Measurements from ENCODE around the gene SNAPC2.

The SNAPC2 gene

GRCh38 chr19:7919610-7920518 is at the start of gene SNAPC2:
Gene SNAPC2 (plus strand): TSS chr19:7920338. CDS start chr19:7920367, 29 bp downstream.
- DNase-seq (ENCODE audit: low read depth, low spot score): peak; percentile 98

GRCh38 chr19:7870571-7871436 is 49.3 kb upstream of the SNAPC2 start:
- DNase-seq (ENCODE audit: low read depth, low spot score): peak; percentile 41

- DNase-seq (ENCODE audit: low read depth, low spot score): peak; percentile 89
Observed at GRCh38 chr19:7871437-7872305, 48.5 kb upstream of the SNAPC2 start.

GRCh38 chr19:7872306-7873204 is 47.6 kb upstream of the SNAPC2 start:
- DNase-seq (ENCODE audit: low read depth, low spot score): no peak

GRCh38 chr19:7873304-7874075 is 46.6 kb upstream of the SNAPC2 start:
- DNase-seq (ENCODE audit: low read depth, low spot score): no peak

- DNase-seq (ENCODE audit: low read depth, low spot score): peak; percentile 78
Observed at GRCh38 chr19:7874076-7874896, 45.9 kb upstream of the SNAPC2 start, which contains the start of gene PRR36. Gene PRR36 (minus strand): TSS chr19:7874390. CDS start chr19:7873689, 701 bp downstream.

- no peak for DNase-seq (ENCODE audit: low read depth, low spot score)
Observed at GRCh38 chr19:7874897-7875273, 45.3 kb upstream of the SNAPC2 start.

GRCh38 chr19:7877249-7877836 is 42.8 kb upstream of the SNAPC2 start:
- no peak for DNase-seq (ENCODE audit: low read depth, low spot score)

GRCh38 chr19:7879111-7879807 is 40.9 kb upstream of the SNAPC2 start:
- no peak for DNase-seq (ENCODE audit: low read depth, low spot score)

- no peak for DNase-seq (ENCODE audit: low read depth, low spot score)
Observed at GRCh38 chr19:7879836-7880235, 40.3 kb upstream of the SNAPC2 start.

- no peak for DNase-seq (ENCODE audit: low read depth, low spot score)
Observed at GRCh38 chr19:7881910-7882309, 38.2 kb upstream of the SNAPC2 start.

- DNase-seq (ENCODE audit: low read depth, low spot score): no peak
Observed at GRCh38 chr19:7883105-7883504, 37.0 kb upstream of the SNAPC2 start.

GRCh38 chr19:7883796-7884570 is 36.2 kb upstream of the SNAPC2 start:
- DNase-seq (ENCODE audit: low read depth, low spot score): no peak

GRCh38 chr19:7885818-7886217 is 34.3 kb upstream of the SNAPC2 start:
- no peak for DNase-seq (ENCODE audit: low read depth, low spot score)

- DNase-seq (ENCODE audit: low read depth, low spot score): no peak
Observed at GRCh38 chr19:7887408-7888144, 32.6 kb upstream of the SNAPC2 start.

- DNase-seq (ENCODE audit: low read depth, low spot score): peak; percentile 92
Observed at GRCh38 chr19:7888145-7888825, 31.9 kb upstream of the SNAPC2 start, which contains the start of gene LRRC8E. Gene LRRC8E (plus strand): TSS chr19:7888510. CDS start chr19:7895604, 7,094 bp downstream.
